NOMO-1 treated with dmso at 0.1 percent for 144 hours (cell line): Measurements from ENCODE around the gene ZNF740.

Source experiments
- DNase-seq: peaks from one replicate; lab custom pipeline; 2025; ENCODE audit not compliant: unreplicated experiment; lab: John Stamatoyannopoulos, UW

ZNF740 gene

DNA sequence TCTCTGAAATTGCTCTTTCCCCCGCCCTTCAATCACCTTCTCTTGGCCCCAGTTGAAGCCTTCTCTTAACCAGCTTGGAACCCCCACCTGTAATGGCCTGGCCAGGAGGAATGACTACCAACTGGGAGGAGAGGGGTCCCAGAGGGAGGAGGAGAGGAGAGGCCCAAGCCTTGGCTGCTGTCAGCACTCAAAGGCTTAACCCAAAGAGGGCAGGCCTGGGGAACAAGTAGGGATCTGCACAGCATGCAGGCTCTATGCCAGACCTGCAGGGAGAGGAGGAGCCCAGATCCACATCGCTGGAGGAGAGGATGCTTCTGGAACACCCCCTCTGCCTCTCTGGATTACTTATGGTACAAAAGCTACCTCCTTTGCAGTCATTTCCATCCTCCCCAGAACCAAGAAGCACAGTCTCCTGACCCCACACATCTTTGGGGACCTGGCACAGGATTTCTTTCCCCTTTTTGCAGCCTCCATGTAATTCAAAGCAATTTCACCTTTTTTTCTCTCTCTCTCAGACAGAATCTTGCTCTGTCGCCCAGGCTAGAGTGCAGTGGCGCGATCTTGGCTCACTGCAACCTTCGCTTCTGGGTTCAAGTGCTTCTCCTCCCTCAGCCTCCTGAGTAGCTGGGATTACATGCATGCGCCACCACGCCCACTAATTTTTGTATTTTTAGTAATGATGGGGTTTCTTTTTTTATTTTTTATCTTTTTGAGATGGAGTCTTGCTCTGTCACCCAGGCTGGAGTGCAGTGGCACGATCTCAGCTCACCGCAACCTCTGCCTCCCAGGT, 45.3 kb downstream of the ZNF740 start:
- no peak for DNase-seq

DNA sequence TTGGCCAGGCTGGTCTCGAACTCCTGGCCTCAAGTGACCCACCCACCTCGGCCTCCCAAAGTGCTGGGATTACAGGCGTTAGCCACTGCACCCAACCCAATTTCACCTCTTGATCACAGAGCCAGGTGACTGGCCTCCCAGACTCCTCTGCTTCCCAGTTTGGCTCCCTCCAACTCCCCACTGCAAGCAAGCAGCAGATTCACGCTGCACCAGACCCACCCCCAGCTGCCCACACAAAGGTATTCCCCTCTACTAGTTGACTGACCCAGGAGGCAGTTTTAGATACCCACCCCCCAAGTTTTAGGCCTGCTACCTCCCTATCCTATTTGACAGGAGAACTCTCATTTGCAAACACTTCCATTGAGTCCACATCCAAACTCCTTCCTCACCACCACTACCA, 46.3 kb downstream of the ZNF740 start:
- no peak for DNase-seq

DNA sequence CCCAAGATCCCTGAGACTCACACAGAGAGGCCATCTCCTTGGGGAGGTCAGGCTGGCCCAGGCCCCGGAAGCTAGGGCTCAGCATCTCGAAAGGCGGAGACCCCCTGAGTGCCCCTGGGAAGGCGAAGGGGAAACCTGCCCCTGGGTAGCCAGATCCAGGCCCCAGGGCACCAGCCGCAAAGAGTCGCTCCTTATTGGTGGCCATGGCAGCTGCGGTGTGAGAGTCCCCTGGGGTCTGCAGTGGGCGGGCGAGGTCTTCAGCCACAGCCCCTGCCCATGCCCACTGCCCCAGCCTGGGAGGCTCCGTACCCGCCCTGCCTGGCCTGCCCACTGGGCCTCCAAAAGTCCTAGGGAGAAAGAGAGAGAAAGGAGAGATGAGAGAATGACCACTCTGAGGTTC, 46.8 kb downstream of the ZNF740 start:
- no peak for DNase-seq

DNA sequence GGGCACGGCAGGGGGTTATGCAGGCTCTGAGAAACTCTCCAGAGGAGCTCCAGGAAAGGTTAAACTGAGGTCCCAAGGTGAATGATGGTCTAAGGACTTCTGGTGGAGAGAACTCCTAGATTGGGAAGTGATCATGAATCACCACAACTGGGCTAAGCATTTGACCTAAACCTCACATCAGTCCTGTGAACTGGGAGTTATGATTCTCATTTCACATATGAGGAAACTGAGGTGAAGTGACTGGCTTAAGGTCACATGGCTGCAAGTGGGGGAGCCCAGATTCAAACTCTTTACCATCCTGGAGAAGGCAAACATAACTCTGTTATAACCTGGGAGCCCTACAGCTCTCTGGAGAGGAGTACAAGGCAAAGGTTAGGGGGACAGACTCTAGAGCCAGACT, 47.3 kb downstream of the ZNF740 start:
- DNase-seq = no peak

DNA sequence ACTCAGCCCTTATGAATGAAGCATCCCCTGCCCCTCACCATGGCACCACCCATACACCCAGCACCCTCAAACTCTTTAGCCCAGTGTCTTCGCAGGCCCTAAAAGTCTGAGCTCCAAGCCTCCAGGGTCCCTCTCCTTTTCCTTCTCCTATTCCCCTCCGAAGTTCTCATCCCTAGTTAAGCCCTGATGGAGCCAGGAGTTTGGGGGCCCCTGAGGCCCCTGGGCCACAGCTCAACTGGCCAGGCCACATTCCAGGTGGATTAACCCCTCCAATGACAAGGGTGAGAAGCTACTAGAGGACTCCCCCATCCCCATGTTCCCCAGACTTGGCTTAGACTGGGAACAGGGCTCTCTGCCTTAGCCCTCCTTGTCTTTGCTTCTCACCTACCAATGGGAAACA, 48.9 kb downstream of the ZNF740 start:
- no peak for DNase-seq

DNA sequence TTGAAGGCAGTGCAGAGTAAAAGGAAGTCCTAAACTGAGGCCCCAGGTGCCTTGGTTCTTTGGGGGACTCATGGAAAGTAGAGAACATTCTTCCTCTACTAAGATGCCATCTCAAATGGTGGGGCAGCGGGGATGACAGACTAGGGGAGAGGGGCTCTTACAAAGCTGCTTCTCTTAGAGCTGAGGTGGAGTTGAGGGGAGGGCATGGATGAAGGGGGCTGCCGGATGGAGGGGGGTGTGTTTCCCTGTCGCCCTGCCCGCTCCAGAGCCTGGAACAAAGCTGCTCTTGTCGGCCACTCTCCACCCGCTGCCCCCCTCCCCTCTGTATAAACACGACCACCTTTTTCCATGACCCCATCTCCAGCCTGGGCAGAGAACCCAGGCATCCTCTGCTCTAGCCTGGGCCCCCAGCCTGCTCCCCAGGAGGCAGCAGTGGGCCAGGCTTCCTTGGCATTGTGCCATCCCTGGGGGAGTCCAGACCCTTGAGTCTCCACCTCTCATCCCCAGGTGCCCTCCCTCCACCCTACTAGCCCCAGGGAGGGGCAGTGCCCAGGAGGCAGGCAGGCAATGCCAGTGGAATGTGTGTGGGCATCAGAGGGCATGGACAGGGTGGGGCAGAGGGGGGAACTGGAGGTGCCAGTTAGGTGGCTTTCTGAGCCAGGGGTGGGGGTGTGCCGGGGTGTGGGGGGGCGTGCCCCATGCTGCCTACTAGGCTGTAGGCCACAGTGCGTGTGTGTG, 49.8 kb downstream of the ZNF740 start:
- no peak for DNase-seq

DNA sequence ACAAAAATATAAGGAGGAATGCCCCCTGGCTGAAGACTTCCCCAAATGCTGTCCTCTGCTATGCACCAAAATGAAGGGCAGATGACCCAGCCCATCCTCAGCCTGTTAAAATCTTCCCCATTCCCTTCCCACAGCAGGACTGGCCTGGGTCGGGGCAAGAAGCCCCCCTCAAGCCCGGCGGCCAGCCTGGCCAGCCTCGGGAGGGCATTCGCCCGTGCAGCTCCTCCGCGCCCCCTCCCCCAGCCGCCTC, 51.1 kb downstream of the ZNF740 start:
- no peak for DNase-seq

DNA sequence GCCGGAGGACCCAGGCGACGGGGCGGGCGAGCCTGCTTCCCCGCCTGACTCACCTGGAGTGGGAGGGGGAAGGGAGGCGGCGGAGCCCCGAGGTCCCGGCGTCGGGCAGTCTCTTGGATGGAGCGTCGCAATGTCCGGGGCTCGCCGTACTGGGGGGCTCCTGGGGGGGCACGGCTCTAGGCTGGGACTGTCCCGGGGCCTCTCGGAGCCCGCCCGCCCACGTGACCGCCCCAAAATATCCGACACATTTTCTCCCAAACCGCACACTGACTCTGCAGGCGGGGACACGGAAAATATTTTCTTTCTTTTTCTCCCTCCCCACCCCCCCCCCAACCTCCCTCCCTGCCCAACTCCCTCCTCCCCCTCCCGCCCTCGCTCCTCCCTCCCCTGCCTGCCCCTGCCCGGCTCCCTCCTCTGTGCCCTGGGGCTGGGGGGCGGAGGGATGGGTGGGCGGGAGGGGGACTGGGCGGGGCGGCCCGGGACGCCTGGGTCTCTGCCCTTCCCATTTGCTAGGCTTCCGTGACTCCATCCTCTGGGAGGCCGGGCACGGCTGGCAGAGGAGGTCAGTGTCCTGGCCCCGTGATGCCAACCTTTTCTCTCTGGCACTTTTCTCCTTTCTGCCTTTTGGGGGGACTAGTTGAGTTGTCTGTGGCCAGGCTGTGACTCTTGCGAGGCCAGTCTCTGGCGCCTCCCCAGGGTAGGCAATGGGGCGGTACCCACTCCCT, 51.6 kb downstream of the ZNF740 start, which contains the start of gene RARG:
Gene RARG, minus strand, starts transcription at position 289 of the 725 bp plus-strand sequence. CDS start 4,664 bp downstream, outside the sequence.
- no peak for DNase-seq

DNA sequence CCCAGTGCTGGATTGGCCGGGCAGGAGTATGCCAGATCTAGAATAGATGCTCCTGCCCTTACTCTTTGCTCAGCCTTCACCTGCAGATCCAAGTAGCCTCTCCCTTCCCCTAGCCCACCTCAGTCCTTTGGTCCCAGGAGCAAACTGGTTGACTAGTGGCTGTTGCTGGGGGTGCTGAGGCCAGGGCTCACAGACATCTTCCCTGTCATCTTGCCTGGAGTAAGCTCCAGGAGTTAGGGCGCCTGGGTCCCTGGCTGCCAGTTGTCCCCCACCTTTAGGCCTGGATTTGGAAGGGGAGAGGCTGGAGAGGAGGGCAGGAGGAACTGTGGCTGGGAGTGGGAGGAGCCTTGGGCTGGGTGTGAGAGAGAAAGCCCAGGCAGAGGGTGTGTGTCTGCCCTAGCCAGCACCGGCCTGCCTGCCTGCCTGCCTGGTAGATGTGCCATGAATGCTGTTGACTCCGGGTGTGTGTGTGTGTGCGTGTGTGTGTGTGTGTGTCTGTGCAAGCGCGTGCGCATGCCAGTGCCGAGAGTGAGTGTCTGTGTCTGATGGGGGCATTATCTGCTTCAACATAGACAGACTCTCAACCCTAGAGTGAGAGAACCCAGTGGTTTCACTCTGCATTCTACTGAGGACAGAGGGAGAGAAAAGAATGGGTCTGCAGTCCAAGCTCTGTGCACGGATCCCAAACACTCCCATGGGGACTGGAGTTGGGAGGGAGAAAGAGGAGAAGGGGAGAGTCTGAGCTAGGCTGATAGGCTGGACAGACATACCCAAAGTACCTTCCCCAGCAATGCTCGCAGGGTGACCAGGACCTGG, 52.3 kb downstream of the ZNF740 start:
- no peak for DNase-seq

DNA sequence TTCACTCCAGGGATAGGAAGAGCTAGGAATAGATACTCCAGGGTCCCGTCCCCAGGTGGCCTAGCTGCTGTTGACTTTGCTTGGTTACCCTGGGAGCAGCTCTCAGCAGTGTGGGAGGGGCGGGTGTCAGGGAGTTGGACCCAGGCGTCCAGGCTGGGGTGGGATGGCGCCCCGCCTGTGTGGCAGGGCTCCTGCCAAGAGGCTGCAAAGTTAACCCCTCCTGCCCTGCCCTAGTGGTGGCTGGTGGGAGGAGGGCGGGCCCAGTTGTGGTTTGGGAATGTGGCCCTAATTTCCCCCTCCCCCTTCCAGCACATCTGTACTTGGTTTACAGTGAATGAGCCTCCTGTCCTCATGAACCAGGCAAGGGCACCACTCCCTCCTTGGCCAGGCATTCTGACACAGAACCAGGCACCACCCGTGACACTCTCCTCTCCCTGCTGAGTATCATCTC, 53.2 kb downstream of the ZNF740 start:
- no peak for DNase-seq

DNA sequence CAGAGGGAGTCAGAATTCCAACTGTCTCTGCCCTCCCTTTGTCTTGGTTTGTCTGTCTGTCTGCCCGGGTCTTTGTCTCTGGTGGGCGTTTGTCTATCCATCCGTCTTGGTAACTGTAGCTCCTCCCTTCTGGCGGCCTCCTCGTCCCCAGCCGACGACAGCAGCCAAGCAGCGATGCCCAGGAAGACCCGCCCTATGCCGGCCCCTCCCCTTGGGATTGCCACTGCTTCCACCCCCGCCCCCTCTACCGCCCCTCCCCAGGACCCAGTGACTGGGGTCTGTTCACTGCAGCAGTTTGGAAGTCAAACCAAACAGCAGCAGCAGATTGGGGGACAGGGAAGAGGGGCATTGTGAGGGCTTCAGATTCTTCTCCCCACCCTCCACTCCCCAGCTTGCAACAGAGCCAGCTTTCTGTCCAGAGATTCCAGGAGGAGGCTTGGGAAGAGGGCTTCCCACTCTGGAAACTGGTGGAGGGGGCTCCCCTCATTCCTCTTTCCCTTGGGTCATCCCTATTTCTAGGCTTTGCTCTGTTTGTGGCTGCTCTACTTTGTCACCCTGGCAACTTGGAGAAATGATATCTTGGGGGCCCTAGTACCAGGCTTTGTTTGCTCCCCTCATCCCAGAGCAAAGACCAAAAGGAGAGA, 53.9 kb downstream of the ZNF740 start:
- DNase-seq = no peak

DNA sequence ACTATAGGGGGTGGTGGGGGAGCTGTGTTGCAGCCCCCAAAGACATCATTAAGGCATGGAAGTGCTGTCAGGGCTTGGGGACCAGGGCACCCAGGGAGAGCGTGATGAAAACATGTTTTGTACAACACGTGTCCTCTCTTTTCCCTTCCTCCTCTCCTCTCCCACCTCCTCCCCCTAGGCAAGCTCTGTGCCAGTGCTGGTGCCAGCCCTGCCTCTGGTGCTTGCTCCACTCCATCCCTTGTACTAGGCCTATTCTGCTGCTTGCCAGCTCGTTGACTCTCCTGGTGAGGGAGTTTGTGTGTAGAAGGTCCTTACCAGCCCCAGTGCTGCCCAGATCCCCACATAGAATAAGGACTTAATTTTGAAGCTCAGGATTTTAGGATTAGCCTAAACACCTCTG, 54.6 kb downstream of the ZNF740 start:
- DNase-seq = no peak

DNA sequence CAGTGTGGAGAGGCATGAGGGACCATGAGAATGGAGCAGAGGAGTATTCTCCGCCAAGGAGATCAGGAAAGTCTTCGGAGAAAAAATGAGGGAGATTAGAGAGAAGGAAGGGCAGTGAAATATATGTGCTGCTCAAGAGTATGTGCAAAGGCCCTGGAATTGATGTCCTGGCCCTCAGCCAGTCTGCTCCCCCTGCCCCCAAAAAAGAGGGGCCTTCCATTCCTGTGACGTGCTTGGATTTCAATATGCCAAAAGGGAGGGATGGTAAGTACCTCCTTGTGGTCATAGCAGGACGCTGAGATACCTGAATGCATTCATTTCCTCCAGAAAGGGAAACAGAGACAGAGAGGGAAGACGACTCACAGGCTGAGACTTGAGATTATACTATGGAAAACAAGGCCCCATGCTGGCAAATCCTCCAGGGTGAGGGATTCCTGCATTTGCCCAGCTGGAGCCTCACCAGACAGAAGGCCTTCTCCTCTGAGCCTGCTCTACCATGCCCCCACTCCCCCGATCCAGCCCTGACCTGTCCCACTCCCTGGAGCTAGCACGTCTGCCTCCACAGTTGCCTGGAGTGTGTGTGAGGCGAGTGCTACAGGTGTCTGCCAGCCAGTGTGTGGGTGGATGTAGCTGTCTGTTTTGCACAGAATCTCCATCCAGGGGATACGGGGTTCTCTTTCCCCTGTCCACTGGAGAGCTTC, 55.4 kb downstream of the ZNF740 start:
- no peak for DNase-seq

DNA sequence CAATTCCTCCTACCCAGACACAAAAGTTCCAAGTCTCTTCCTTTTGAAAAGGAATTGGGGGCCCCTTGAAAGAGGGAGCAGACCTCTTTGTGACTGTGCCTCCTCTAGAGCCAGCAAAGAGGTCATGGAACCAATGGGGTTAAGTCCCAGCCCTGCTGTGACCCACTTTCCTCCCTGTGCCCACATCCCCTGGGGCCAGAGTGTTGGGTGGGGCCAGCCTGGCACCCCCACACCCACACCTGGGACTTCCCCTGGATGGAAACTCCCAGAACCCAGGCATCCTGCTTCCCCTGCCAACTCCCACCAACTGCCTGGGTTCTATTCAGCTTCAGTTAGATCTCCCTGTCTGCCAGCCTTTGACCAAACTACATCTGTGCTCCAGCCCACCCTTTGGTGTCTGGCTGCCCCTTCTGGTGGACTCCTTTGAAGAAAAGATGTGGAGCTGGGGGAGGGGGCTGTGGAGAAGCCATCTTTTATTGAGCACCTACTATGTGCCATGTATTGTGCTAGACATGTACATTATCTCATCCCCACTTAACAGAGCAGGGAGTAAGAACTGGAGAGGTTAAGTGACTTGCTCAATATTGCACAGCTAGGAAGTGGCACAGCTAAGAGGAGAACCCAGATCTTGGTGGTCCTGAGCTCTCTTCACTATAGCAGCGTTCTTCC, 56.1 kb downstream of the ZNF740 start:
- no peak for DNase-seq

DNA sequence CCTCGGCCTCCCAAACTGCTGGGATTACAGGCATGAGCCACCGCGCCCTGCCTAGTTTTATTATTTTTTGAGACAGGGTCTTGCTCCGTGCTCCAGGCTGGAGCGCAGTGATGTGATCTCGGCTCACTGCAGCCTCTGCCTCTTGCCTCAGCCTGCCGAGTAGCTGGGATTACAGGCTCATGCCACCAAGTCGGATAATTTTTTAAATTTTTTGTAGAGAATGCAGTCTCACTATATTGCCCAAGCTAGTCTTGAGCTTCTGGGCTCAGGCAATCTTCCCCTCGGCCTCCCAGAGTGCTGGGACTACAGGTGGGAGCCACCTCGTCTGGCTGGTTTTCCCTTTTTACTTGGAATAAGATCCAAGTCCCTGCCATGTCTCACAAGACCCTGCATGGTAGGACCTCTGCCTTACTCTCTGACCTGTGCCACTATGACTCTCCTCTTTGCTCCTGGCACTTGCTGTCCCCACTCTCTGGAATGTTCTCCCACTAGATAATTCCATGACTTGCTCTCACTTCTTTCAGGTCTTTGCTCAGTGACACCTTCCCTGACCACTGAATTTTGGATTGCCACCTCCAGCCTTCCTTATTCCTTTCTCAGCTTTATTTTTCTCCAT, 59.2 kb downstream of the ZNF740 start:
- DNase-seq = no peak

DNA sequence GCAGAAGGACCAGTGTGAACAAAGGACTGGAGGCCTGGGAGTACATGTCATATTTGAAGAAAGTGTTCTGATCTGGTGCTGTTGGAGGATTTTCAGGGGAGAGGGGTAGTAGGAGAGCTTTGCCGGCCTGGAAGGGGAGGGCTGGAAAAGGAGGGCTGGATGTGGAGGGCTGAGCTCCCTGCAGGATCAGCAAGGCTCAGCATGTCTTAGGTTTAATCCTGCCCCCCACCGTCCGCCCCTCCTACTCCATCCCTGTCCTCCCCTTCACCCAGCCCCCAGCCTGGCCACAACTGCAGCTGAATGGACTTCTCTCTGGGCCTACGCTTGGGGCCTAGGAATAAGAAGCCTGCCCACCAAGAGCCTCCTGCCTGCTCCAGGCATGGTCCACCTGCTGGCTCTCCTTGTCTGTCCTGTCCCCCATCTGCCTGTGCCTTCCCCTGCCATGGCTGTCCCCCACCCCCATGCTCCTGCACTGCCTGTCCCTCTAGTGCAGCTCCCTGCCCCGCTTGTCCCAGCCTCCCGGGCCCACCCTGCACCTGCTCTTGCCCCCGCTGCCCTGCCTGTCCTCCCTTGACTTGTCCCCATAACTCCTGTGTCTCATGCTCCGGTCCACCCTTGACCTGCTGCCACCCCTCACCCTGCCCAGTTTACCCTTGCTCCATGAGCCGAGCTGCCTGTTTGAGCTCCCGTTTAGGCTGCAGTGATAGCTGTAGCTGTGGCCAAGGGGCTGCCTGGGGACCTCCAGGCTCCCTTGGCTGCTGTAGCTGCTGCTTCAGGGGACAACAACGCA, 61.3 kb downstream of the ZNF740 start:
- DNase-seq = no peak

DNA sequence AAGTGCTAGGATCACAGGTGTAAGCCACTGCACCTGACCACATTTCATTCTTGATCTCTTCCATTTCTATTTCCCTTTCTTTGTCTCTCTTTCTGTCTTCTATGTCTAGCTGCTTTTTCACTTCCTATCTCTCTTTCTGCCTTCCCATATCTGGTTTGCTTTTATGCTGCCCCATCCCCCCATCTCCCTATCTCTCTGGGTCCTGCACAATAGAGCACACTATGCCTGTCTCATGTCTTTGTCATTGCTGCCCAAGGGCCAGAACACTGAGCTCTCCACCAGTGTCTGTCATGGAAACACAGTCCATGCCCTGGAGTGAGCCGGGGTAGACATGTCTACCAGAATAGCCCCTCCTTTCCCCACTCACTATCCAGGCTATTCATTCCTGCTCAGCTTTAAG, 63.8 kb downstream of the ZNF740 start:
- no peak for DNase-seq
